Hepatocyte (in vitro differentiated cells): Measurements from ENCODE around the gene ANKRD13C. TPM values are rescaled to one million over a fixed set of nuclear protein-coding genes. Genes with fewer than 3 reads are reported as not detected.
A peak's percentile ranks its signal among the peaks of the same experiment; 100 is the strongest.

Source experiments
- DNase-seq: peaks from one replicate; pipeline ENCODE4 v3.0.0-alpha.2; 2016; ENCODE audit warnings: low spot score
- H2AFZ ChIP-seq: fragments of 200-600 bp; sonication (generic); 2 replicates; pipeline ENCODE4 v1.6.0; 2016; ENCODE audit warnings: antibody characterized with exemption, mild to moderate bottlenecking
- H3K27ac ChIP-seq: fragments of 200-600 bp; sonication (generic); 2 replicates; pipeline ENCODE4 v1.5.1; 2016; ENCODE audit warnings: mild to moderate bottlenecking
- H3K27me3 ChIP-seq: fragments of 200-600 bp; sonication (generic); 2 replicates; pipeline ENCODE4 v1.6.1; 2016
- H3K36me3 ChIP-seq: fragments of 200-600 bp; sonication (generic); replicated peaks from 2 replicates; pipeline ENCODE4 v1.5.1; 2016; ENCODE audit warnings: low read depth; ENCODE audit not compliant: insufficient read depth
- H3K4me1 ChIP-seq: fragments of 200-600 bp; sonication (generic); 2 replicates; pipeline ENCODE4 v1.5.1; 2016; ENCODE audit warnings: mild to moderate bottlenecking, moderate library complexity; ENCODE audit not compliant: insufficient read depth
- H3K4me2 ChIP-seq: fragments of 200-600 bp; sonication (generic); 2 replicates; pipeline ENCODE4 v1.6.0; 2016
- H3K4me3 ChIP-seq: fragments of 200-600 bp; sonication (generic); 2 replicates; pipeline ENCODE4 v1.5.1; 2016; ENCODE audit warnings: mild to moderate bottlenecking
- H3K79me2 ChIP-seq: fragments of 200-600 bp; sonication (generic); 2 replicates; pipeline ENCODE4 v1.6.0; 2017; ENCODE audit warnings: mild to moderate bottlenecking
- H3K9me2 ChIP-seq: fragments of 200-600 bp; sonication (generic); replicated peaks from 2 replicates; pipeline ENCODE4 v1.6.0; 2017; ENCODE audit warnings: mild to moderate bottlenecking; ENCODE audit not compliant: insufficient read depth
- H3K9me3 ChIP-seq: fragments of 200-600 bp; sonication (generic); 2 replicates; pipeline ENCODE4 v1.5.1; 2016; ENCODE audit warnings: low read depth, mild to moderate bottlenecking
- H4K20me1 ChIP-seq: fragments of 200-600 bp; sonication (generic); 2 replicates; pipeline ENCODE4 v1.6.0; 2016; ENCODE audit warnings: mild to moderate bottlenecking; ENCODE audit not compliant: insufficient read depth, poor library complexity, severe bottlenecking
- CTCF ChIP-seq: fragments of 200-600 bp; sonication (generic); IDR thresholded peaks from 2 replicates; pipeline ENCODE4 v1.5.1; 2016; ENCODE audit warnings: antibody characterized with exemption, mild to moderate bottlenecking; ENCODE audit not compliant: poor library complexity
- EZH2 ChIP-seq: fragments of 200-600 bp; sonication (generic); IDR thresholded peaks from 2 replicates; pipeline ENCODE4 v1.6.1; 2016; ENCODE audit warnings: antibody characterized with exemption, mild to moderate bottlenecking, borderline replicate concordance
- EZH2phosphoT487 ChIP-seq: fragments of 200-600 bp; sonication (generic); IDR thresholded peaks from one replicate; pipeline ENCODE4 v1.6.1; 2018; ENCODE audit warnings: antibody characterized with exemption, mild to moderate bottlenecking, low read depth, moderate library complexity; ENCODE audit not compliant: unreplicated experiment, severe bottlenecking
- WGBS: methylation state at CpG from one replicate; pipeline ENCODE4 v1.1.6; 2016; ENCODE audit warnings: low lambda C conversion rate; ENCODE audit errors: missing lambda C conversion rate; 5-methylcytosine and 5-hydroxymethylcytosine counted together
- polyA plus RNA-seq: library from polyadenylated mRNA; unstranded; fragments of >200 nt; fragmentation: Nextera tagmentation; extraction: Ambion mirVana; gene quantifications from 2 replicates; pipeline ENCODE4 v1.2.1, GENCODE V29; 2016
- total RNA-seq: library from RNA; depleted of rRNA; stranded (reverse); fragments of >200 nt; gene quantifications from 2 replicates; pipeline ENCODE4 v1.2.3, GENCODE V29; 2014

The ANKRD13C gene
- total and polyA plus RNA-seq, 2 experiments from 2014 or later, result 14.9 to 26.5 TPM

DNA sequence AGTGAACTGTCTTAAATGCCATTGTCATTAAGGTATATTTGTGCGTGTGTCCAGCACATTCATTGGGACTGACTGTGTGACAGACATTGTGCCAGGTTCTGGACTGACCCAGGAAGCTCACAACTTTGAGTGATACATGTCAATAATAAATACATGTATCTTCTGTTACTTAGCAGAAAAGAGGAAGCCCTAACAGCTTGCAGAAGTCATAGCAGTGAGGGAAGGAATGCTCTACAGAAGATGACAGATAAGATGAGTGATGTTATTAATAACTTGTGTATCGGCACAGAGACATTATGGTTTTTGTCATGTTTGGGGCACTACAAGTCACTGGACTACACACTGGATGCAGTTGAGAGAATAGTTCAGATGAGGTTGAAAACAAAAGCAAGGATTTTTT, 134.5 kb downstream of the ANKRD13C start:
- H3K27ac ChIP-seq, result peak overlapping the region; percentile 3
- H4K20me1 ChIP-seq, result peaks cover 35% of the 10 kb centered on the region
- peaks cover 92% of the 10 kb centered on the region for H3K79me2 ChIP-seq

GRCh38 chr1:70211541-70211940, 143.0 kb downstream of the ANKRD13C start:
- Histone ChIP-seq H4K20me1 (peaks cover 21% of the 10 kb centered on the region), H3K27me3 (no peaks in the 10 kb centered on the region), H2AFZ (no peak overlapping the region), H3K4me2 (no peak overlapping the region), H3K4me3 (no peak overlapping the region), H3K79me2 (peaks cover 100% of the 10 kb centered on the region), H3K36me3 (no peaks in the 10 kb centered on the region), H3K9me3 (no peaks in the 10 kb centered on the region), H3K9me2 (no peaks in the 10 kb centered on the region), H3K4me1 (peaks cover 9% of the 10 kb centered on the region), H3K27ac (no peak overlapping the region)
- TF ChIP-seq EZH2, result no peak
- no peak for TF ChIP-seq EZH2phosphoT487
- TF ChIP-seq CTCF, result no peak
- no peak for DNase-seq

More for the DNA sequence above, 134.5 kb downstream of the ANKRD13C start:
- H3K27me3 ChIP-seq, result no peaks in the 10 kb centered on the region
- no peaks in the 10 kb centered on the region for H3K9me2 ChIP-seq
- TF ChIP-seq EZH2, result no peak
- TF ChIP-seq EZH2phosphoT487, result no peak
- no peak for TF ChIP-seq CTCF
- no peak for DNase-seq
- no peak overlapping the region for H3K4me3 ChIP-seq
- WGBS, result 94% methylated on average over 2 of the region's 2 CpGs
- H2AFZ ChIP-seq, result no peak overlapping the region
- H3K36me3 ChIP-seq, result no peaks in the 10 kb centered on the region
- no peak overlapping the region for H3K4me2 ChIP-seq
- H3K9me3 ChIP-seq, result no peaks in the 10 kb centered on the region
- H3K4me1 ChIP-seq, result peaks cover 20% of the 10 kb centered on the region

- Histone ChIP-seq H4K20me1 (peaks cover 20% of the 10 kb centered on the region), H3K4me1 (peaks cover 9% of the 10 kb centered on the region)
Observed at GRCh38 chr1:70210820-70211219, 143.7 kb downstream of the ANKRD13C start.

More at GRCh38 chr1:70210820-70211219, 143.7 kb downstream of the ANKRD13C start:
- Histone ChIP-seq H3K79me2 (peaks cover 100% of the 10 kb centered on the region), H2AFZ (no peak overlapping the region), H3K4me2 (no peak overlapping the region), H3K9me3 (no peaks in the 10 kb centered on the region), H3K4me3 (no peak overlapping the region), H3K9me2 (no peaks in the 10 kb centered on the region), H3K27me3 (no peaks in the 10 kb centered on the region), H3K36me3 (no peaks in the 10 kb centered on the region), H3K27ac (no peak overlapping the region)
- no peak for DNase-seq
- no peak for TF ChIP-seq EZH2phosphoT487
- TF ChIP-seq EZH2, result no peak
- no peak for TF ChIP-seq CTCF
- 94% methylated on average over 1 of the region's 1 CpG for WGBS

Other genes starting within 250 kb of the ANKRD13C start
- 23.0 and 24.4 TPM in 2 replicates for gene LRRC40, start 149.1 kb downstream of the ANKRD13C start, total RNA-seq
- gene LRRC40, start 149.1 kb downstream of the ANKRD13C start, polyA plus RNA-seq, result 9.7 and 11.2 TPM in 2 replicates
- gene SRSF11, start 133.3 kb downstream of the ANKRD13C start, total RNA-seq, result 149 and 185 TPM in 2 replicates
- gene SRSF11, start 133.3 kb downstream of the ANKRD13C start, polyA plus RNA-seq, result 161 and 189 TPM in 2 replicates
- gene CTH, start 56.5 kb upstream of the ANKRD13C start, total RNA-seq, result 22.6 and 24.8 TPM in 2 replicates
- 11.7 and 13.2 TPM in 2 replicates for gene CTH, start 56.5 kb upstream of the ANKRD13C start, polyA plus RNA-seq